OCI-LY3 (cell line): ENCODE results near the gene RAB5IF.
A peak's percentile ranks its signal among the peaks of the same experiment; 100 is the strongest.

ENCODE experiments used
- CTCF ChIP-seq: fragments of 200-600, 300-600 bp; sonication (generic); IDR thresholded peaks from 2 replicates; pipeline ENCODE4 v1.5.1; 2014; ENCODE audit warnings: antibody characterized with exemption, low read length, low read depth
- EZH2phosphoT487 ChIP-seq: fragments of 200-600 bp; shearing (Covaris generic); IDR thresholded peaks from 2 replicates; pipeline ENCODE4 v1.6.1; 2018; ENCODE audit warnings: antibody characterized with exemption, mixed run types, low read depth

- TF ChIP-seq CTCF (peak; percentile 94), EZH2phosphoT487 (no peak)
Observed at GRCh38 chr20:36605399-36606157, at the start of gene RAB5IF.
